GM12873 (cell line): ENCODE data around the gene PBX1.

ENCODE experiments used
- CTCF ChIP-seq: IDR thresholded peaks from 2 replicates; pipeline ENCODE4 v1.5.1; 2012; ENCODE audit warnings: low read depth, mild to moderate bottlenecking, moderate library complexity, low read length, control low read depth; ENCODE audit not compliant: insufficient read depth; ENCODE audit errors: missing control alignments

The PBX1 gene

GRCh38 chr1:164519426-164519825, 39.6 kb upstream of the PBX1 start:
- TF ChIP-seq CTCF: no peak

- TF ChIP-seq CTCF: no peak
Observed at GRCh38 chr1:164524810-164525209, 34.2 kb upstream of the PBX1 start.

GRCh38 chr1:164534863-164535610, 23.9 kb upstream of the PBX1 start:
- no peak for TF ChIP-seq CTCF

- TF ChIP-seq CTCF: no peak
Observed at GRCh38 chr1:164557270-164557669, 1.7 kb upstream of the PBX1 start.

- no peak for TF ChIP-seq CTCF
Observed at GRCh38 chr1:164559342-164560051, 513 bp downstream of the PBX1 start.

- no peak for TF ChIP-seq CTCF
Observed at GRCh38 chr1:164560121-164560541, 1.1 kb downstream of the PBX1 start.

GRCh38 chr1:164560556-164560955, 1.6 kb downstream of the PBX1 start:
- TF ChIP-seq CTCF: no peak
